PC-9 (cell line): ENCODE results near the gene TMEM208. TPM values are rescaled to one million over a fixed set of nuclear protein-coding genes. Genes with fewer than 3 reads are reported as not detected.

ENCODE experiments used
- BruUV-seq: library from RNA; stranded (reverse); fragments of 400-500 nt; replicated peaks from 2 replicates; lab custom pipeline; 2021; lab: Mats Ljungman, UMichigan
- CTCF ChIA-PET: fragments of 300-600 bp; sonication (Branson Sonifier 250); formaldehyde crosslinking; loops from one replicate; lab custom pipeline; 2022; ENCODE audit warnings: antibody characterized with exemption; lab: Charles Lee
- POLR2A ChIA-PET: fragments of 300-600 bp; sonication (Branson Sonifier 250); formaldehyde crosslinking; loops from one replicate; lab custom pipeline; 2022; ENCODE audit warnings: antibody characterized with exemption; ENCODE audit not compliant: unreplicated experiment; lab: Charles Lee
- DNase-seq, 2 experiments: peaks; one replicate each; pipeline versions ENCODE4 v3.0.0 to v3.0.0-alpha.2; 2015 to 2022; ENCODE audit warnings: mixed read lengths in 1 of 2
- H2AFZ ChIP-seq: fragments of 200-600 bp; sonication (generic); 2 replicates; pipeline ENCODE4 v1.8.1; 2017; ENCODE audit warnings: antibody characterized with exemption
- H3F3A ChIP-seq: fragments of 200-600 bp; sonication (generic); 2 replicates; pipeline ENCODE4 v1.8.1; 2017; ENCODE audit warnings: antibody characterized with exemption, mild to moderate bottlenecking, low read depth; ENCODE audit not compliant: insufficient read depth
- H3K27ac ChIP-seq: fragments of 200-600 bp; sonication (generic); 2 replicates; pipeline ENCODE4 v1.6.1; 2016; ENCODE audit warnings: mixed run types
- H3K27me3 ChIP-seq: fragments of 200-600 bp; sonication (generic); 2 replicates; pipeline ENCODE4 v1.6.1; 2016; ENCODE audit warnings: low read depth, mixed run types; ENCODE audit not compliant: insufficient read depth
- H3K36me3 ChIP-seq: fragments of 200-600 bp; sonication (generic); 2 replicates; pipeline ENCODE4 v1.6.1; 2016; ENCODE audit warnings: low read depth, mixed run types
- H3K4me1 ChIP-seq: fragments of 200-600 bp; sonication (generic); replicated peaks from 2 replicates; pipeline ENCODE4 v1.6.1; 2016; ENCODE audit warnings: mixed run types; ENCODE audit not compliant: insufficient read depth
- H3K4me2 ChIP-seq: fragments of 200-600 bp; sonication (generic); 2 replicates; pipeline ENCODE4 v1.6.1; 2017; ENCODE audit warnings: mixed run types
- H3K4me3 ChIP-seq: fragments of 200-600 bp; sonication (generic); 2 replicates; pipeline ENCODE4 v1.6.1; 2016; ENCODE audit warnings: mixed run types
- H3K79me2 ChIP-seq: fragments of 200-600 bp; sonication (generic); 2 replicates; pipeline ENCODE4 v1.6.1; 2017; ENCODE audit warnings: low read depth, mixed run types
- H3K9me2 ChIP-seq: fragments of 200-600 bp; sonication (generic); 2 replicates; pipeline ENCODE4 v1.8.1; 2017; ENCODE audit warnings: mild to moderate bottlenecking; ENCODE audit not compliant: insufficient read depth
- H3K9me3 ChIP-seq: fragments of 200-600 bp; sonication (generic); 2 replicates; pipeline ENCODE4 v1.8.1; 2016; ENCODE audit warnings: low read depth; ENCODE audit not compliant: insufficient read depth
- H4K20me1 ChIP-seq: fragments of 200-600 bp; sonication (generic); 2 replicates; pipeline ENCODE4 v1.8.1; 2017; ENCODE audit not compliant: insufficient read depth
- EZH2 ChIP-seq: fragments of 200-600 bp; sonication (generic); IDR thresholded peaks from 2 replicates; pipeline ENCODE4 v1.8.0; 2017; ENCODE audit warnings: antibody characterized with exemption, low read depth
- intact Hi-C: fragments of 100-400 bp; cut with micrococcal nuclease; formaldehyde crosslinking; loops from one replicate; pipeline ENCODE4 v1.10.0; 2022; ENCODE audit not compliant: unreplicated experiment
- total RNA-seq: library from RNA; stranded (reverse); gene quantifications from 2 replicates; pipeline ENCODE4 v1.2.3, GENCODE V29; 2021
- TF ChIP-seq, protein P1 (sequence below): fragments of 200-600 bp; sonication (generic); conservative IDR thresholded peaks from 2 replicates; pipeline ENCODE4 v1.6.1; 2017; ENCODE audit warnings: mixed run types, antibody characterized with exemption, mild to moderate bottlenecking, moderate library complexity

The TMEM208 gene
- total RNA-seq, 1 experiment from 2014 or later, result 39.5 TPM

DNA sequence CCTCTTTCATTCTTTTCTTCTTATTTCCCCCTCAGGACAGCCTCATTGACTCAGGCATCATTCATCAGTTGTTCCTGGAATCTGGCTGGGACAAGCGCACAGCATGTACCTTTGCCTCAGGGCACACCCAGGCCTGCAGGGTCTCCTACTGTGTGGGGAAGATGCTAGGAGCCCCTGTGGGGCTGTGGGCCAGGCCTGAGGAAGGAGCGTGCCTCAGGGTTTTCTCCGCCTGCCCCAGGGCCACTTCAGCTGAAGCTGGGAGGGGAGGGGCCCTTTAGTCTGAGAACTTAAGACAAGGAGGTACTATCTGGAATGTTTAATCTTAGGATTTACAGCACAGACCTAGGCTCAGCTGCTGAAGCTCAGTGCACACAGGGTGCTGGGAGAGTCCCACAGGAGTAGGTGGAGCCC, 20.1 kb upstream of the TMEM208 start:
- no peaks in the 10 kb centered on the region for H3K9me3 ChIP-seq
- CTCF ChIA-PET, result interaction anchor here (0.6 kb wide), 2 partner anchors 224 to 499 kb away, joined by 9 to 10 read pairs; partner anchors contain the start of gene HSD11B2
- no peaks in the 10 kb centered on the region for H3K9me2 ChIP-seq
- POLR2A ChIA-PET, result interaction anchor here (0.6 to 1.5 kb wide), 2 partner anchors 20 to 692 kb away, joined by 3 to 11 read pairs; partner anchors contain the start of gene TMEM208
- intact Hi-C loops, result loop anchor here (2.0 kb wide), 1 partner anchor 40 kb away; the partner anchor contains the start of gene FHOD1
- H3K4me2 ChIP-seq, result peak overlapping the region; percentile 65
- H3K4me1 ChIP-seq, result peaks cover 40% of the 10 kb centered on the region
- peak overlapping the region; percentile 64 for H3K27ac ChIP-seq
- no peak overlapping the region for H3K4me3 ChIP-seq
- no peak for TF ChIP-seq EZH2
- TF ChIP-seq, protein P1, sequence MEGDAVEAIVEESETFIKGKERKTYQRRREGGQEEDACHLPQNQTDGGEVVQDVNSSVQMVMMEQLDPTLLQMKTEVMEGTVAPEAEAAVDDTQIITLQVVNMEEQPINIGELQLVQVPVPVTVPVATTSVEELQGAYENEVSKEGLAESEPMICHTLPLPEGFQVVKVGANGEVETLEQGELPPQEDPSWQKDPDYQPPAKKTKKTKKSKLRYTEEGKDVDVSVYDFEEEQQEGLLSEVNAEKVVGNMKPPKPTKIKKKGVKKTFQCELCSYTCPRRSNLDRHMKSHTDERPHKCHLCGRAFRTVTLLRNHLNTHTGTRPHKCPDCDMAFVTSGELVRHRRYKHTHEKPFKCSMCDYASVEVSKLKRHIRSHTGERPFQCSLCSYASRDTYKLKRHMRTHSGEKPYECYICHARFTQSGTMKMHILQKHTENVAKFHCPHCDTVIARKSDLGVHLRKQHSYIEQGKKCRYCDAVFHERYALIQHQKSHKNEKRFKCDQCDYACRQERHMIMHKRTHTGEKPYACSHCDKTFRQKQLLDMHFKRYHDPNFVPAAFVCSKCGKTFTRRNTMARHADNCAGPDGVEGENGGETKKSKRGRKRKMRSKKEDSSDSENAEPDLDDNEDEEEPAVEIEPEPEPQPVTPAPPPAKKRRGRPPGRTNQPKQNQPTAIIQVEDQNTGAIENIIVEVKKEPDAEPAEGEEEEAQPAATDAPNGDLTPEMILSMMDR, result no peak
- H4K20me1 ChIP-seq, result no peaks in the 10 kb centered on the region
- 0 out of 2 replicates have a peak, but pooled peaks cover under 1% of the 10 kb centered on the region for H3K79me2 ChIP-seq
- no peak overlapping the region for H2AFZ ChIP-seq
- 0 out of 2 replicates have a peak, but pooled peaks cover 3% of the 10 kb centered on the region for H3K36me3 ChIP-seq
- DNase-seq, result peak; percentile 59 to 66
- H3F3A ChIP-seq, result peaks cover 51% of the 10 kb centered on the region
- no peaks in the 10 kb centered on the region for H3K27me3 ChIP-seq
- BruUV-seq, result no TSS peak

DNA sequence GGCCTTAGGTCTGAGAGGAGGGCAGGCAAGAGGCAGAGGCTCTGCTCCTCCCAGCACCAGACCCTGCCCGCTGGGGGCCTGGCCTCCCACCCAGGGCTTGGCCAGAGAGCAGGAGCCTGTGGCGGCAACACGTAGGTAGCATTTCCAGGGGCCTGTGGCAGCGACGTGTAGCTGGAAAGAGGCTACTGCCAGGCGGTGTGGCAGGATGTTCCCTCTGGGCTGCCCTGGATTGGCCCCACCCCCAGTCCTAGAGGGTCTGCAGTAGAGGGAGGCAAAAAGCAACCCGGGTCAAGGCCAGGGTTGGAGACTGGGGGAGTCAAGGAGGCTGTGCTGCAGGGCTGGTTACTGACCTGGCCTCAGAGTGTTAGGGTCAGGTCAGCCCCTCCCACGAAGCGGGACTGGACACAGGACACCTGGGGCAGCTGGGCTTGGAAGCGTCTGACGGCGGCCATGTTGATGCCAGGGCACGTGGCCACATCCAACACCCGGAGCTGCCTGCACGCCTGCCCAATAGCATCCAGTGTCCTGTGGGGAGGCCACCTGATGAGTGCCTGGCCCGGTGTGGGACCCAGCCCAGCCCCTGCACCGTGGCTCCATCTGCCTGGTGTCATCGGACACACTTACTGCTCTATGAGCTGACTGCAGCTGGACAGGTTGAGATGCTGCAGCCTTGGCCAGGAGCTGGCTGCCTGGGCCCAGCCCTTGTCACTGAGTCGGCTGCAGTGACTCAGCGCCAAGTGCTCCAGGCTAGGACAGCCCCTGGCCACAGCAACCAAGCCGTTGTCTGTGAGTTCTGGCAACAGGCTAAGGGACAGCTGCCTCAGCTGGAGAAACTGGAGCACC, 19.5 kb upstream of the TMEM208 start:
- CTCF ChIA-PET, result interaction anchor here (0.6 to 0.7 kb wide), 3 partner anchors 220 to 499 kb away, joined by 6 to 10 read pairs (median 9); partner anchors contain the start of gene HSD11B2

More for the DNA sequence above, 19.5 kb upstream of the TMEM208 start:
- Histone ChIP-seq H3K4me2 (peak overlapping the region; percentile 65), H3K4me1 (peaks cover 47% of the 10 kb centered on the region), H4K20me1 (no peaks in the 10 kb centered on the region), H2AFZ (no peak overlapping the region), H3K27me3 (no peaks in the 10 kb centered on the region), H3K27ac (peak overlapping the region; percentile 64), H3K36me3 (0 out of 2 replicates have a peak, but pooled peaks cover 3% of the 10 kb centered on the region), H3K9me3 (no peaks in the 10 kb centered on the region), H3F3A (peaks cover 57% of the 10 kb centered on the region), H3K79me2 (no peaks in the 10 kb centered on the region), H3K9me2 (no peaks in the 10 kb centered on the region), H3K4me3 (no peak overlapping the region; the same call in 1 of the 2 replicates)
- BruUV-seq, result no TSS peak
- TF ChIP-seq, protein P1, result no peak
- TF ChIP-seq EZH2, result no peak
- peak; percentile 77 to 86 for DNase-seq
- intact Hi-C loops, result loop anchor here (2.0 kb wide), 1 partner anchor 39 kb away; the partner anchor contains the start of gene FHOD1
- POLR2A ChIA-PET, result interaction anchor here (0.5 to 1.5 kb wide), 8 partner anchors 19 to 691 kb away, joined by 3 to 24 read pairs (median 5); partner anchors contain the start of genes CES3, FHOD1 and TMEM208
